Mesothelial cell of epicardium (in vitro differentiated cells): ENCODE data around the gene CLDN7. TPM values are rescaled to one million over a fixed set of nuclear protein-coding genes. Genes with fewer than 3 reads are reported as not detected.

Experiments
- DNase-seq, 2 experiments: peaks; one replicate each; pipeline ENCODE4 v3.0.0; 2021; ENCODE audit warnings: low spot score in 2 of 2; ENCODE audit not compliant: unreplicated experiment in 2 of 2
- H3K27ac Mint-ChIP-seq: 2 replicates; pipeline ENCODE4 v1.8.0; 2021; ENCODE audit warnings: mixed read lengths
- H3K27me3 Mint-ChIP-seq: 2 replicates; pipeline ENCODE4 v1.8.0; 2021; ENCODE audit warnings: low read depth, mixed read lengths
- H3K36me3 Mint-ChIP-seq: 2 replicates; pipeline ENCODE4 v1.8.0; 2021; ENCODE audit warnings: mixed read lengths
- H3K4me1 Mint-ChIP-seq: 2 replicates; pipeline ENCODE4 v1.8.0; 2021; ENCODE audit warnings: mixed read lengths
- H3K4me3 Mint-ChIP-seq: 2 replicates; pipeline ENCODE4 v1.8.0; 2021; ENCODE audit warnings: mild to moderate bottlenecking, moderate library complexity, mixed read lengths
- H3K9me3 Mint-ChIP-seq: 2 replicates; pipeline ENCODE4 v1.8.0; 2021; ENCODE audit warnings: mixed read lengths
- total RNA-seq: library from RNA; stranded (reverse); gene quantifications from 3 replicates; pipeline ENCODE4 v1.2.1, GENCODE V29; 2021
- TF ChIP-seq, protein P1 (sequence below): fragments of 200-600 bp; sonication (generic); IDR thresholded peaks from one replicate; pipeline ENCODE4 v1.5.0; 2021; ENCODE audit warnings: antibody characterized with exemption; ENCODE audit not compliant: unreplicated experiment

CLDN7 gene
- total RNA-seq, 1 donor from 2014 or later, result 79.2 TPM

DNA sequence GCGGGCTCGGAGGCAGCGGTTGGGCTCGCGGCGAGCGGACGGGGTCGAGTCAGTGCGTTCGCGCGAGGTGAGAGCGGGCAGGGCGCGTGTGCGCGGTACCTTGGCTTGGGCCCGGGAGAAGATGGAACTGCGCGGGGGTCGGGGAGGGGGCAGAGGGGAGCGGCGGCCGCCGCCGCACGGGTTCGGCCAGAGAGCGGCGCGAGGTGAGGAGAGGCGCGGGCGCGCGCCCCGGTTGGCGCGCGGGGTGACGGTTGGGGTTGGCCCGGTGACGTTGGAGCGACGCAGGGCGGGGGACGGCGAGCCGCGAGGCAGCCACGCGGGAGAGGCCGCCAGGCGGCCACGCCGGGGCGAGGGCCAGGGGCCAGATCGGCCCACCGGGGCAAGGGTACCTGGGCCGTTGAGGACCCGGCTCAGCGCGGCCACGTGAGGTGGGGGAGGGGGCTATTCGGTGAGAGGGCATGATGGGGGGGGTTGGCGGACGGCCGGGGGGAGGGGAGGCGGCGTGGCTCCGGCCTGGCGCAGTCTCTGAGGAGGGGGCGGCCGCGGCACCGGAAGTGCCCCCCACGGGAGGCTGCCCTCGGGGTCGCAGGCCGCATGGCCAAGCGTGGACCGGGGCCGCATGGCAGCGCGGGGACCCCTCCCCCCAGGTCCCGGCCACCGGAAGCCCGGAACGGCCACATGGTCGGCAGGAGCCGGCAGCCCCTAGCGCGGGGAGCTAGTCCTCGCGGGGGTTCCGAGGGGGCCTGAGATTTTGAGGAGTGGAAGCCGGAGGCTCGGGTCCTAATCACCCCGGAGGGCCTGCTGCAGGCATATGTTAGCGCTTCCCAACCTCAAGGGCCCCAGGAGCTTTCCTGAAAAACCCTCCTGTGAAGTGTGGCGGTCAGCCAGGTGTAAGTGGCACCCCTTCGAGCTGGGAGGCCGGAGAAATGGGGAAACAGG, 45.7 kb upstream of the CLDN7 start:
- Mint-ChIP-seq H3K9me3 (no peaks in the 10 kb centered on the region), H3K4me1 (peaks cover 27% of the 10 kb centered on the region), H3K36me3 (peaks cover 23% of the 10 kb centered on the region), H3K27me3 (no peaks in the 10 kb centered on the region), H3K27ac (peak overlapping the region; percentile 97), H3K4me3 (peak overlapping the region; percentile 80)
- no peak for DNase-seq
- TF ChIP-seq, protein P1, sequence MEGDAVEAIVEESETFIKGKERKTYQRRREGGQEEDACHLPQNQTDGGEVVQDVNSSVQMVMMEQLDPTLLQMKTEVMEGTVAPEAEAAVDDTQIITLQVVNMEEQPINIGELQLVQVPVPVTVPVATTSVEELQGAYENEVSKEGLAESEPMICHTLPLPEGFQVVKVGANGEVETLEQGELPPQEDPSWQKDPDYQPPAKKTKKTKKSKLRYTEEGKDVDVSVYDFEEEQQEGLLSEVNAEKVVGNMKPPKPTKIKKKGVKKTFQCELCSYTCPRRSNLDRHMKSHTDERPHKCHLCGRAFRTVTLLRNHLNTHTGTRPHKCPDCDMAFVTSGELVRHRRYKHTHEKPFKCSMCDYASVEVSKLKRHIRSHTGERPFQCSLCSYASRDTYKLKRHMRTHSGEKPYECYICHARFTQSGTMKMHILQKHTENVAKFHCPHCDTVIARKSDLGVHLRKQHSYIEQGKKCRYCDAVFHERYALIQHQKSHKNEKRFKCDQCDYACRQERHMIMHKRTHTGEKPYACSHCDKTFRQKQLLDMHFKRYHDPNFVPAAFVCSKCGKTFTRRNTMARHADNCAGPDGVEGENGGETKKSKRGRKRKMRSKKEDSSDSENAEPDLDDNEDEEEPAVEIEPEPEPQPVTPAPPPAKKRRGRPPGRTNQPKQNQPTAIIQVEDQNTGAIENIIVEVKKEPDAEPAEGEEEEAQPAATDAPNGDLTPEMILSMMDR, result no peak

DNA sequence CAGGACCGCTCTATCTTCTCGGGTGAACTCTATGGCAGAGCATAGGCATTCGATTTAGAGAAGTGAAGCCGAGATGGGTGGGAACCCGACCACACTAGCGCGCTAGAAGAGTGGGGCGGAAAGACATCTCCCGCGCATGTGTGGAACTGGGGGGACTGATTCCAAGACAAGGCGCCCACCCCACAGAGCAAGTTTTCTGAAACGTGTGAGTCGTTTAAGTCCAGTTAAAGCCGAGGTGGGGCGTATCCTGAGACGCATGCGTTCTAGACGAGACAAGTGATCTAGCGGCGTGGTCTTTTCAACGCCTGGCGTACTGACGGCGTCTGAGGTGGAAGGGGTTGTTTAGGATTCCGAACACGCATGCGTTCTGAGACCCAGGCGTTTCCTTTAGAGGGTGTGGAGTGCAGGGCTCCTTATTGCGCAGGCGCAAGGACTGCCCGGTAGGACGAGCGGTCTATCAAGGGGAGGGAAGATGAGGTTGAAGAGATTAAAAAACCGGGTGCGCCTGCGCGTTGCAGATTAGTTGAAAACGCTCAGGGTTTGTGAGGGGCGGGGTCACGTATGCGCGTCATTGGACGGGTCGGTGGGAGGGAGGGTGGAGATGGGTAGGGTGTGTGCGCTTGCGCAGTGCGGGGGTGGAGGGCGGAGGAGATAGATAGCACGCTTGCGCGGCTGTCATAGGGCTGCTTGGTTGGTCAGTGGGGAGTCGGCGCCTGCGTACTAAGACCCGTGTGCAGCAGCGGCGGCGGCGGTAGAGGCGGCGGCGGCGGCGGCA, 44.8 kb upstream of the CLDN7 start, which contains the start of gene EIF5A:
TSS of gene EIF5A (plus strand) at position 718 of the 775 bp plus-strand sequence. CDS start 2,008 bp downstream, outside the sequence.
- Mint-ChIP-seq H3K9me3 (no peaks in the 10 kb centered on the region), H3K36me3 (peaks cover 17% of the 10 kb centered on the region), H3K4me3 (peak within 1 kb of the TSS; percentile 80), H3K27me3 (no peaks in the 10 kb centered on the region), H3K4me1 (peaks cover 27% of the 10 kb centered on the region), H3K27ac (peak within 1 kb of the TSS; percentile 97)
- TF ChIP-seq, protein P1, result no peak
- DNase-seq, result peak; percentile 100

DNA sequence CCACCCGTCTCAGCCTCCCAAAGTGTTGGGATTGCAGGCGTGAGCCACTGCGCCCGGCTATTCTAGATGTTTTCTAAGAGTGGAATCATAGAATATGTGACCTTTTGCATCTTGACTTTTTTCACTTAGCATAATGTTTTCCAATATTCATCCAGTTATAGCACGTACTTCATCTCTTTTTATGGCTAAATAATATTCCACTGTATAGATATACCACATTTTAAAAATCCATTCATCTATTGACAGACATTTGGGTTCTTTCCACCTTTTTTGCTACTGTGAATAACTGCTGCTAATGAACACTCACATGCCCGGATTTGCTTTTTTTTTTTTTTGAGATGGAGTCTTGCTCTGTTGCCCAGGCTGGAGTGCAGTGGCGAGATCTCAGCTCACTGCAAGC, 41.9 kb upstream of the CLDN7 start:
- Mint-ChIP-seq H3K27ac (no peak overlapping the region), H3K9me3 (no peaks in the 10 kb centered on the region), H3K36me3 (no peaks in the 10 kb centered on the region), H3K27me3 (peaks cover 7% of the 10 kb centered on the region), H3K4me3 (no peak overlapping the region), H3K4me1 (peaks cover 11% of the 10 kb centered on the region)
- TF ChIP-seq, protein P1, result no peak
- no peak for DNase-seq

DNA sequence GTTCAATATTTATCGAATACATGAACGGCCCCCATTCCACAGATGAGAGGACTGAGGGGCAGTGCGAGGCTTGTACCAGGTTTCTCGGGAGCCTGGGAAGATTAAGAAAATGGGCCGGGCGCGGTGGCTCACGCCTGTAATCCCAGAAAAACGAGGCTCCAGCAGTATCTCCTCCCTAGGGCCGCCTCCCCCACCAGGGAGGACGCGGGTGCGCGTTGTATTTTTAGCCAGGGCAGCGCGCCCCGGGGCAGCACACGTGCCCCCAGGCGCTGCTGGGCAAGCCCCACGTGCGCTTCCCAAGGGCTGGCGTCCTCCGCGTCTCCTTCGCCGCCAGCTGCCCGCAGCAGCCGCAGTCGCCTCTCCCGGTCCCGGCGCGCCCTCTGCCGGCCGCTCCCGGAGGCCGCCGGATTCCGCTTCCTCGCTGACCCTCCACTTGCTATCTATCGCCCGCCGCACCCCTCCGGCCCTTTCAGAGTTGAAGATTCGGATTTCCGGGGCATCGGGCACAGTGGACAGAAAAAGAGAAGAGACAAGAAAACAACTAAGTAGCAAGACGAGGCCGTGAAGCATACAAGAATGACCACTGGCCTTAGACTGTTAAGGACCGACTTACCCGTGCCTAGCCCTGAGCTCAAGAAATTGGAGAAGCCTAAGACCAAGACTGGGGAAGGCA, 34.0 kb upstream of the CLDN7 start:
- Mint-ChIP-seq H3K27ac (no peak overlapping the region), H3K4me1 (peaks cover 25% of the 10 kb centered on the region), H3K4me3 (peak overlapping the region; percentile 44), H3K27me3 (peaks cover 63% of the 10 kb centered on the region), H3K36me3 (no peaks in the 10 kb centered on the region), H3K9me3 (no peaks in the 10 kb centered on the region)
- TF ChIP-seq, protein P1, result peak; percentile 87
- DNase-seq, result peak; percentile 79 to 89
